Thyroid gland (tissue), 4 donors: Measurements from ENCODE around the gene FLAD1. TPM values are rescaled to one million over a fixed set of nuclear protein-coding genes. Genes with fewer than 3 reads are reported as not detected.

Source experiments
- DNase-seq, 2 donors: peaks; one replicate each; pipeline ENCODE4 v3.0.0-alpha.2; 2019
- H3K27ac ChIP-seq, 3 donors: fragments of 200-600 bp; sonication (generic); 1 replicate in 2 of 3; 2 replicates in 1 of 3; pipeline ENCODE4 v1.5.1; 2016 to 2019; ENCODE audit warnings: mild to moderate bottlenecking in 1 of 3, moderate library complexity in 1 of 3
- H3K27me3 ChIP-seq: fragments of 200-600 bp; sonication (generic); one replicate; pipeline ENCODE4 v1.5.1; 2019
- H3K36me3 ChIP-seq, 2 donors: fragments of 200-600 bp; sonication (generic); one replicate each; pipeline ENCODE4 v1.5.1; 2016 to 2019
- H3K4me1 ChIP-seq, 2 donors: fragments of 200-600 bp; sonication (generic); one replicate each; pipeline ENCODE4 v1.5.1; 2017 to 2019
- H3K4me3 ChIP-seq, 3 donors: fragments of 200-600 bp; sonication (generic); replicated peaks in 1 of 3; 1 replicate in 2 of 3; 2 replicates in 1 of 3; pipeline ENCODE4 v1.5.1; 2016; ENCODE audit warnings: mild to moderate bottlenecking in 1 of 3
- H3K9me3 ChIP-seq: fragments of 200-600 bp; sonication (generic); one replicate; pipeline ENCODE4 v1.5.1; 2017
- CTCF ChIP-seq, 6 experiments: fragments of 200-600 bp in 3 of 6; fragments of 450-650 bp in 3 of 6; sonication (generic) in 3 of 6; IDR thresholded peaks; one replicate each; pipeline ENCODE4 v1.5.1; 2016 to 2019; ENCODE audit warnings: antibody characterized with exemption in 6 of 6, mild to moderate bottlenecking in 2 of 6, inconsistent platforms in 1 of 6, moderate library complexity in 1 of 6
- POLR2A ChIP-seq, 2 donors: fragments of 450-650 bp; IDR thresholded peaks; one replicate each; pipeline ENCODE4 v1.6.1; 2017; ENCODE audit warnings: antibody characterized with exemption in 2 of 2, mild to moderate bottlenecking in 2 of 2, moderate library complexity in 1 of 2
- WGBS, 2 donors: methylation state at CpG; one replicate each; pipeline ENCODE4 v1.1.5; 2017; 5-methylcytosine and 5-hydroxymethylcytosine counted together
- intact Hi-C: fragments of 100-400 bp; cut with DNase I; formaldehyde crosslinking; loops from one replicate; pipeline ENCODE4 v1.15.1; 2023
- total RNA-seq, 4 donors: library from RNA; depleted of rRNA; stranded (reverse); fragments of >200 nt; gene quantifications; one replicate each; pipeline ENCODE4 v1.2.3, GENCODE V29; 2016

FLAD1 gene
- total RNA-seq, 4 donors from 2014 or later = 24.1 to 39.3 (median 31.1) TPM

GRCh38 chr1:155004352-155005075 is 21.4 kb downstream of the FLAD1 start:
- DNase-seq = no peak
- peak overlapping the region; percentile 91 to 99 (median 95) for H3K27ac ChIP-seq
- TF ChIP-seq CTCF (IDR thresholded peaks at IDR 0.05) (no peak), POLR2A (IDR thresholded peaks at IDR 0.05) (no peak)
- H3K9me3 ChIP-seq = no peaks in the 10 kb centered on the region
- 21 to 34% methylated on average over 5 of the region's 5 CpGs for WGBS, 2 donors
- H3K4me3 ChIP-seq = peak overlapping the region; percentile 25 to 93 (median 86)
- H3K27me3 ChIP-seq = no peaks in the 10 kb centered on the region
- peaks cover 61 to 65% of the 10 kb centered on the region in 2 donors for H3K4me1 ChIP-seq
- intact Hi-C loops = no loop called here
- H3K36me3 ChIP-seq = no peaks in the 10 kb centered on the region

- H3K36me3 ChIP-seq = no peaks in the 10 kb centered on the region
- intact Hi-C loops = no loop called here
- 25 to 38% methylated on average over 15 to 17 of the region's 17 CpGs for WGBS, 2 donors
- H3K9me3 ChIP-seq = no peaks in the 10 kb centered on the region
- peaks cover 60 to 61% of the 10 kb centered on the region in 2 donors for H3K4me1 ChIP-seq
- peak; percentile 93 to 97 for DNase-seq
- no peaks in the 10 kb centered on the region for H3K27me3 ChIP-seq
- H3K27ac ChIP-seq = peak overlapping the region; percentile 91 to 99 (median 95)
- TF ChIP-seq POLR2A (IDR thresholded peaks at IDR 0.05) (peak in 1 of 2 donors; percentile 43), CTCF (IDR thresholded peaks at IDR 0.05) (no peak)
- peak overlapping the region in 1 of 3 donors; percentile 86 for H3K4me3 ChIP-seq
Measured at GRCh38 chr1:155005076-155006011, 22.2 kb downstream of the FLAD1 start.

- Histone ChIP-seq H3K4me1 (peaks cover 73% of the 10 kb centered on the region in 2 donors), H3K4me3 (no peak overlapping the region), H3K9me3 (no peaks in the 10 kb centered on the region), H3K36me3 (no peaks in the 10 kb centered on the region), H3K27me3 (no peaks in the 10 kb centered on the region), H3K27ac (peak overlapping the region; percentile 83 to 99 (median 95))
- TF ChIP-seq CTCF (IDR thresholded peaks at IDR 0.05) (no peak), POLR2A (IDR thresholded peaks at IDR 0.05) (no peak)
- intact Hi-C loops = no loop called here
- DNase-seq = no peak
- 45 to 59% methylated on average over 2 of the region's 2 CpGs for WGBS, 2 donors
Measured at GRCh38 chr1:155006601-155007101, 23.5 kb downstream of the FLAD1 start.

GRCh38 chr1:155007251-155007828 is 24.2 kb downstream of the FLAD1 start:
- H3K27me3 ChIP-seq = no peaks in the 10 kb centered on the region
- peak; percentile 88 to 91 for DNase-seq
- peak overlapping the region in 1 of 3 donors; percentile 14 for H3K4me3 ChIP-seq
- intact Hi-C loops = no loop called here
- 27 to 57% methylated on average over 5 to 6 of the region's 6 CpGs for WGBS, 2 donors
- H3K27ac ChIP-seq = peak overlapping the region; percentile 83 to 99 (median 95)
- peaks cover 80% of the 10 kb centered on the region in 2 donors for H3K4me1 ChIP-seq
- no peak for TF ChIP-seq POLR2A (IDR thresholded peaks at IDR 0.05)
- TF ChIP-seq CTCF (IDR thresholded peaks at IDR 0.05) = no peak
- H3K9me3 ChIP-seq = no peaks in the 10 kb centered on the region
- H3K36me3 ChIP-seq = no peaks in the 10 kb centered on the region
